ENCODE data around the gene TMEM156. TPM values are rescaled to one million over a fixed set of nuclear protein-coding genes. Genes with fewer than 3 reads are reported as not detected.

Gene TMEM156
- total RNA-seq, 2 donors from 2014 or later: 0.27 to 0.51 TPM

GRCh38 chr4:38939165-38939564, 93.0 kb downstream of the TMEM156 start:
- Histone ChIP-seq H3K27ac (no peak overlapping the region), H3K9me3 (no peaks in the 10 kb centered on the region), H3K4me3 (no peak overlapping the region), H3K27me3 (replicated peaks; ENCODE audit: insufficient read depth) (no peaks in the 10 kb centered on the region), H3K36me3 (peaks cover 0 to 7% of the 10 kb centered on the region in 2 donors), H3K4me1 (replicated peaks) (no peaks in the 10 kb centered on the region)
- WGBS: 100% methylated on average over 1 of the region's 1 CpG
- intact Hi-C loops (cut with DNase I): no loop called here
- no peak for TF ChIP-seq POLR2AphosphoS5 (IDR thresholded peaks at IDR 0.05)
- no peak for DNase-seq (ENCODE audit: low spot score)

GRCh38 chr4:38935391-38936073, 96.7 kb downstream of the TMEM156 start:
- H3K9me3 ChIP-seq: no peaks in the 10 kb centered on the region
- TF ChIP-seq POLR2AphosphoS5 (IDR thresholded peaks at IDR 0.05): no peak
- no peak for TF ChIP-seq POLR2A (IDR thresholded peaks at IDR 0.05)
- no peak for TF ChIP-seq CTCF (IDR thresholded peaks at IDR 0.05)
- intact Hi-C loops (cut with DNase I): no loop called here
- no peaks in the 10 kb centered on the region for H3K4me1 ChIP-seq (replicated peaks)
- H3K4me3 ChIP-seq: no peak overlapping the region
- no peak for DNase-seq (ENCODE audit: low spot score)
- H3K27ac ChIP-seq: no peak overlapping the region
- peaks cover 8 to 25% of the 10 kb centered on the region in 2 donors for H3K36me3 ChIP-seq
- H3K27me3 ChIP-seq (replicated peaks; ENCODE audit: insufficient read depth): no peaks in the 10 kb centered on the region
- 72% methylated on average over 5 of the region's 5 CpGs for WGBS

GRCh38 chr4:38931125-38931524, 101.1 kb downstream of the TMEM156 start:
- intact Hi-C loops (cut with DNase I): no loop called here
- H3K27ac ChIP-seq: no peak overlapping the region
- H3K4me3 ChIP-seq: no peak overlapping the region
- no peak for DNase-seq (ENCODE audit: low spot score)
- H3K9me3 ChIP-seq: no peaks in the 10 kb centered on the region
- WGBS: 75% methylated on average over 5 of the region's 5 CpGs
- peaks cover 8 to 24% of the 10 kb centered on the region in 2 donors for H3K36me3 ChIP-seq
- TF ChIP-seq CTCF (IDR thresholded peaks at IDR 0.05) (no peak), POLR2AphosphoS5 (IDR thresholded peaks at IDR 0.05) (no peak), POLR2A (IDR thresholded peaks at IDR 0.05) (no peak)
- no peaks in the 10 kb centered on the region for H3K27me3 ChIP-seq (replicated peaks; ENCODE audit: insufficient read depth)
- no peaks in the 10 kb centered on the region for H3K4me1 ChIP-seq (replicated peaks)

- intact Hi-C loops (cut with DNase I): no loop called here
- WGBS: 80% methylated on average over 6 of the region's 6 CpGs
- peaks cover 8 to 24% of the 10 kb centered on the region in 2 donors for H3K36me3 ChIP-seq
Measured at GRCh38 chr4:38930707-38931106, 101.5 kb downstream of the TMEM156 start.

GRCh38 chr4:38930204-38930603, 102.0 kb downstream of the TMEM156 start:
- H3K4me3 ChIP-seq: no peak overlapping the region
- H3K4me1 ChIP-seq (replicated peaks): no peaks in the 10 kb centered on the region
- H3K27me3 ChIP-seq (replicated peaks; ENCODE audit: insufficient read depth): no peaks in the 10 kb centered on the region
- no peak overlapping the region for H3K27ac ChIP-seq
- H3K9me3 ChIP-seq: no peaks in the 10 kb centered on the region
- intact Hi-C loops (cut with DNase I): no loop called here
- peaks cover 8 to 24% of the 10 kb centered on the region in 2 donors for H3K36me3 ChIP-seq
- no peak for TF ChIP-seq CTCF (IDR thresholded peaks at IDR 0.05)
- TF ChIP-seq POLR2AphosphoS5 (IDR thresholded peaks at IDR 0.05): no peak
- TF ChIP-seq POLR2A (IDR thresholded peaks at IDR 0.05): no peak
- WGBS: 67% methylated on average over 1 of the region's 1 CpG
- DNase-seq (ENCODE audit: low spot score): no peak

More at GRCh38 chr4:38930707-38931106, 101.5 kb downstream of the TMEM156 start:
- Histone ChIP-seq H3K4me1 (replicated peaks) (no peaks in the 10 kb centered on the region), H3K4me3 (no peak overlapping the region), H3K27me3 (replicated peaks; ENCODE audit: insufficient read depth) (no peaks in the 10 kb centered on the region), H3K27ac (no peak overlapping the region), H3K9me3 (no peaks in the 10 kb centered on the region)
- no peak for TF ChIP-seq CTCF (IDR thresholded peaks at IDR 0.05)
- TF ChIP-seq POLR2AphosphoS5 (IDR thresholded peaks at IDR 0.05): no peak
- TF ChIP-seq POLR2A (IDR thresholded peaks at IDR 0.05): no peak
- no peak for DNase-seq (ENCODE audit: low spot score)
